Tibial nerve (tissue), 4 donors: Measurements from ENCODE around the gene CAD. TPM values are rescaled to one million over a fixed set of nuclear protein-coding genes. Genes with fewer than 3 reads are reported as not detected.
A peak's percentile ranks its signal among the peaks of the same experiment; 100 is the strongest.
"Not testable (repeated sequence)": the region's sequence is repeated elsewhere in the genome, so short reads cannot be mapped to it uniquely, and the experiment has no call there.

Experiments
- DNase-seq, 2 donors: peaks; one replicate each; pipeline ENCODE4 v3.0.0-alpha.2; 2019; ENCODE audit warnings: low spot score in 2 of 2
- H3K27ac ChIP-seq, 4 donors: fragments of 200-600 bp; sonication (generic) in 3 of 4; one replicate each; pipeline ENCODE4 v1.5.1; 2017 to 2019; ENCODE audit warnings: mild to moderate bottlenecking in 1 of 4
- H3K27me3 ChIP-seq, 2 donors: fragments of 200-600 bp; sonication (generic) in 1 of 2; one replicate each; pipeline versions ENCODE4 v1.5.1 to v1.6.0; 2017 to 2019
- H3K36me3 ChIP-seq, 3 donors: fragments of 200-600 bp; sonication (generic); one replicate each; pipeline ENCODE4 v1.5.1; 2018 to 2019
- H3K4me1 ChIP-seq, 4 donors: fragments of 200-600 bp; sonication (generic) in 3 of 4; one replicate each; pipeline ENCODE4 v1.5.1; 2017 to 2019
- H3K4me3 ChIP-seq, 4 donors: fragments of 200-600 bp; sonication (generic) in 3 of 4; one replicate each; pipeline ENCODE4 v1.5.1; 2017 to 2019; ENCODE audit warnings: mild to moderate bottlenecking in 1 of 4, moderate library complexity in 1 of 4
- H3K9me3 ChIP-seq, 4 donors: fragments of 200-600 bp; sonication (generic) in 3 of 4; one replicate each; pipeline ENCODE4 v1.5.1; 2017 to 2019
- CTCF ChIP-seq, 5 experiments: fragments of 200-600 bp in 3 of 5; fragments of 450-650 bp in 2 of 5; sonication (generic) in 3 of 5; IDR thresholded peaks; one replicate each; pipeline ENCODE4 v1.5.1; 2016 to 2019; ENCODE audit warnings: antibody characterized with exemption in 5 of 5, mild to moderate bottlenecking in 3 of 5, moderate library complexity in 2 of 5
- EP300 ChIP-seq, 2 donors: sonication (generic); formaldehyde crosslinking; IDR thresholded peaks; one replicate each; pipeline ENCODE4 v1.6.1; 2017; ENCODE audit warnings: antibody characterized with exemption in 2 of 2, mild to moderate bottlenecking in 1 of 2
- POLR2A ChIP-seq, 2 donors: fragments of 450-650 bp; IDR thresholded peaks; one replicate each; pipeline ENCODE4 v1.6.1; 2017; ENCODE audit warnings: antibody characterized with exemption in 2 of 2, mild to moderate bottlenecking in 2 of 2, moderate library complexity in 2 of 2
- WGBS, 2 donors: methylation state at CpG; one replicate each; pipeline ENCODE4 v1.1.5; 2018; 5-methylcytosine and 5-hydroxymethylcytosine counted together
- total RNA-seq, 4 donors: library from RNA; depleted of rRNA; stranded (reverse); fragments of >200 nt; gene quantifications; one replicate each; pipeline ENCODE4 v1.1.0, GENCODE V29; 2016

The CAD gene
- total RNA-seq, 4 donors from 2014 or later: 18.6 to 69.6 (median 32.9) TPM

- TF ChIP-seq EP300 (IDR thresholded peaks at IDR 0.05) (no peak), CTCF (IDR thresholded peaks at IDR 0.05) (peak; percentile 45 to 63 (median 52))
- Histone ChIP-seq H3K9me3 (no peaks in the 10 kb centered on the region), H3K36me3 (no peaks in the 10 kb centered on the region), H3K27me3 (peaks cover 0 to 3% of the 10 kb centered on the region in 2 donors), H3K4me1 (peaks cover 0 to 6% (median 0%) of the 10 kb centered on the region in 4 donors), H3K27ac (no peak overlapping the region), H3K4me3 (no peak overlapping the region)
- DNase-seq: peak in 1 of 2 donors; percentile 78
- 40 to 42% methylated on average over 8 of the region's 8 CpGs for WGBS, 2 donors
Observed at GRCh38 chr2:27191070-27191829, 25.9 kb upstream of the CAD start.

- Histone ChIP-seq H3K9me3 (no peaks in the 10 kb centered on the region), H3K4me1 (no peaks in the 10 kb centered on the region), H3K27ac (no peak overlapping the region), H3K27me3 (peaks cover 0 to 3% of the 10 kb centered on the region in 2 donors), H3K4me3 (no peak overlapping the region), H3K36me3 (peaks cover 0 to 6% (median 0%) of the 10 kb centered on the region in 3 donors)
- no peak for DNase-seq
- TF ChIP-seq POLR2A (IDR thresholded peaks at IDR 0.05) (no peak), CTCF (IDR thresholded peaks at IDR 0.05) (no peak), EP300 (IDR thresholded peaks at IDR 0.05) (no peak)
- 64 to 66% methylated on average over 17 of the region's 17 CpGs for WGBS, 2 donors
Observed at GRCh38 chr2:27194538-27195354, 22.4 kb upstream of the CAD start.

GRCh38 chr2:27195799-27196198 is 21.4 kb upstream of the CAD start:
- WGBS, 2 donors: 90 to 91% methylated on average over 3 of the region's 3 CpGs
- H3K27ac ChIP-seq, H3K9me3 ChIP-seq, H3K27me3 ChIP-seq, DNase-seq, H3K4me3 ChIP-seq, H3K4me1 ChIP-seq: not testable (repeated sequence)
- H3K36me3 ChIP-seq: peaks cover 0 to 16% (median 0%) of the 10 kb centered on the region in 3 donors

- H3K36me3 ChIP-seq: peaks cover 0 to 37% (median 0%) of the 10 kb centered on the region in 3 donors
- not testable (repeated sequence) for H3K27me3 ChIP-seq, H3K4me1 ChIP-seq, H3K9me3 ChIP-seq, H3K4me3 ChIP-seq, DNase-seq, H3K27ac ChIP-seq
- 85% methylated on average over 3 of the region's 3 CpGs for WGBS, 2 donors
Observed at GRCh38 chr2:27198068-27198467, 19.1 kb upstream of the CAD start.

GRCh38 chr2:27198627-27199026 is 18.5 kb upstream of the CAD start:
- no peak for TF ChIP-seq CTCF (IDR thresholded peaks at IDR 0.05)
- no peak for TF ChIP-seq POLR2A (IDR thresholded peaks at IDR 0.05)
- TF ChIP-seq EP300 (IDR thresholded peaks at IDR 0.05): no peak
- H3K27me3 ChIP-seq: no peaks in the 10 kb centered on the region
- peaks cover 0 to 43% (median 0%) of the 10 kb centered on the region in 3 donors for H3K36me3 ChIP-seq
- no peaks in the 10 kb centered on the region for H3K4me1 ChIP-seq
- no peak for DNase-seq
- no peak overlapping the region for H3K4me3 ChIP-seq
- 70 to 78% methylated on average over 2 of the region's 2 CpGs for WGBS, 2 donors
- no peak overlapping the region for H3K27ac ChIP-seq
- H3K9me3 ChIP-seq: no peaks in the 10 kb centered on the region

- no peaks in the 10 kb centered on the region for H3K4me1 ChIP-seq
- no peak overlapping the region for H3K4me3 ChIP-seq
- H3K9me3 ChIP-seq: no peaks in the 10 kb centered on the region
- TF ChIP-seq POLR2A (IDR thresholded peaks at IDR 0.05) (no peak), EP300 (IDR thresholded peaks at IDR 0.05) (no peak), CTCF (IDR thresholded peaks at IDR 0.05) (no peak)
- WGBS, 2 donors: 64 to 80% methylated on average over 2 of the region's 2 CpGs
- no peak overlapping the region for H3K27ac ChIP-seq
- H3K36me3 ChIP-seq: peaks cover 0 to 49% (median 0%) of the 10 kb centered on the region in 3 donors
- no peaks in the 10 kb centered on the region for H3K27me3 ChIP-seq
- no peak for DNase-seq
Observed at GRCh38 chr2:27199241-27199640, 17.9 kb upstream of the CAD start.
